Neural crest cell (in vitro differentiated cells): ENCODE data around the gene EFCAB12. TPM values are rescaled to one million over a fixed set of nuclear protein-coding genes. Genes with fewer than 3 reads are reported as not detected.

Experiments used
- DNase-seq: peaks from one replicate; pipeline ENCODE4 v3.0.0; 2021; ENCODE audit warnings: low read depth, mixed read lengths, low spot score
- H3K27ac Mint-ChIP-seq: one replicate; pipeline ENCODE4 v1.8.0; 2021; ENCODE audit warnings: mild to moderate bottlenecking, mixed read lengths; ENCODE audit not compliant: unreplicated experiment
- H3K27me3 Mint-ChIP-seq: 2 replicates; pipeline ENCODE4 v1.8.0; 2021; ENCODE audit warnings: low read depth, mild to moderate bottlenecking, mixed read lengths
- H3K36me3 Mint-ChIP-seq: 2 replicates; pipeline ENCODE4 v1.8.0; 2021; ENCODE audit warnings: low read depth, mild to moderate bottlenecking, mixed read lengths
- H3K4me1 Mint-ChIP-seq: 2 replicates; pipeline ENCODE4 v1.8.0; 2021; ENCODE audit warnings: mixed read lengths
- H3K4me3 Mint-ChIP-seq: one replicate; pipeline ENCODE4 v1.8.0; 2021; ENCODE audit warnings: mild to moderate bottlenecking, mixed read lengths
- H3K9me3 Mint-ChIP-seq: 2 replicates; pipeline ENCODE4 v1.8.0; 2021; ENCODE audit warnings: mixed read lengths
- CTCF ChIP-seq: fragments of 200-600 bp; sonication (generic); conservative IDR thresholded peaks from 2 replicates; pipeline ENCODE4 v1.5.0; 2021; ENCODE audit warnings: antibody characterized with exemption, mild to moderate bottlenecking
- total RNA-seq: library from RNA; stranded (reverse); gene quantifications from 2 replicates; pipeline ENCODE4 v1.2.1, GENCODE V29; 2021

EFCAB12 gene
- total RNA-seq, 1 donor from 2014 or later, result 3.1 TPM

- H3K4me1 Mint-ChIP-seq, result peaks cover 31% of the 10 kb centered on the region
- no peak for TF ChIP-seq CTCF
These were observed 5.1 kb upstream of the EFCAB12 start for GRCh38 chr3:129433565-129433964.

DNA sequence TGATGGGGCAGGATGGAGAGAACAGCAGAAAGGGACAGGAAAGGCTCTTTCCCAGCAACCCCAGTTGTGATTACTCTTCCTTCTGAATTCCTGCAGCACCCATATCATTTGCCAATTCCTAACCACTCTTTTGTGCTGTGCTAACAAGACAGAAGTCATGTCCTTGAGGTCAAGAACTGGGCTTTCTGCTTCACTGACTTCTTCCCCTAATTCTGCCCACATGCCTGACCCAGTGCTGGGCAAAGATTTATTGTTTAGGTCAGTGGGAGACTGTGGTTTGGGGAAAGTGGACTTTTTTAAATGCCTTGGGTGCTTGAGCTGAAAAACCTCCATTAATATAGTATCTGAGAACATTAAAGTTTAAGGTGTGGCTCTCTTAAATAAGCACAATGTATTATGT, 4.2 kb upstream of the EFCAB12 start:
- H3K4me1 Mint-ChIP-seq, result peaks cover 33% of the 10 kb centered on the region
- no peak overlapping the region for H3K4me3 Mint-ChIP-seq
- peaks cover 3% of the 10 kb centered on the region for H3K27me3 Mint-ChIP-seq
- no peak for DNase-seq
- no peak overlapping the region for H3K27ac Mint-ChIP-seq
- H3K9me3 Mint-ChIP-seq, result no peaks in the 10 kb centered on the region
- peaks cover 12% of the 10 kb centered on the region for H3K36me3 Mint-ChIP-seq
- no peak for TF ChIP-seq CTCF

More at GRCh38 chr3:129433565-129433964, 5.1 kb upstream of the EFCAB12 start:
- H3K4me3 Mint-ChIP-seq, result peak overlapping the region; percentile 3
- no peak overlapping the region for H3K27ac Mint-ChIP-seq
- H3K9me3 Mint-ChIP-seq, result no peaks in the 10 kb centered on the region
- H3K27me3 Mint-ChIP-seq, result no peaks in the 10 kb centered on the region
- H3K36me3 Mint-ChIP-seq, result peaks cover 12% of the 10 kb centered on the region
- DNase-seq, result no peak

DNA sequence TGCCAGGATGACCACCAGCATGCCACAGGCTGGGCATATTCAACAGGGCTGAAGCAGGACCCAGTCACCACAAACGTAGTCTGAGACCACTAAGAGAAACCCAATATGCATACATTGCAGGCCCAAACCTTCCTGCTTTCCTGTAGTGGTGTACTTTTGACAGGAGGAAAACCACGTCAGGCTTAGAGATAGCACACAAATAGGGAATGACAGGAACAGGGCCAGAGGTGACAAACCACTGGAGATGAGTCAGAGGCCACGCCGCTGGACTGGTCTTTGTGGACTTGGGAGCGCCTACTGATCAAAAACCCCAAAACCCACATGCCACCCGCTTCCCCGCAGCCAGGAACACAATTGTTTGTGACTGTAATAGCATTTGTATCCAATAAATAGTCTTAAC, 3.6 kb upstream of the EFCAB12 start:
- H3K36me3 Mint-ChIP-seq, result peaks cover 12% of the 10 kb centered on the region
- H3K9me3 Mint-ChIP-seq, result no peaks in the 10 kb centered on the region
- no peak overlapping the region for H3K27ac Mint-ChIP-seq
- H3K4me1 Mint-ChIP-seq, result peaks cover 37% of the 10 kb centered on the region
- TF ChIP-seq CTCF, result no peak
- no peak for DNase-seq
- H3K27me3 Mint-ChIP-seq, result peaks cover 6% of the 10 kb centered on the region
- H3K4me3 Mint-ChIP-seq, result no peak overlapping the region

- H3K4me1 Mint-ChIP-seq, result peaks cover 38% of the 10 kb centered on the region
- H3K4me3 Mint-ChIP-seq, result peak overlapping the region; percentile 20
- peaks cover 12% of the 10 kb centered on the region for H3K36me3 Mint-ChIP-seq
- no peaks in the 10 kb centered on the region for H3K9me3 Mint-ChIP-seq
- peaks cover 6% of the 10 kb centered on the region for H3K27me3 Mint-ChIP-seq
- no peak for DNase-seq
- TF ChIP-seq CTCF, result no peak
- peak overlapping the region; percentile 81 for H3K27ac Mint-ChIP-seq
These were observed 1.2 kb upstream of the EFCAB12 start for GRCh38 chr3:129429602-129430001.

GRCh38 chr3:129429080-129429451, 630 bp upstream of the EFCAB12 start:
- peaks cover 12% of the 10 kb centered on the region for H3K36me3 Mint-ChIP-seq
- H3K4me1 Mint-ChIP-seq, result peaks cover 43% of the 10 kb centered on the region
- TF ChIP-seq CTCF, result no peak
- peak overlapping the region; percentile 97 for H3K27ac Mint-ChIP-seq
- DNase-seq, result no peak
- peaks cover 6% of the 10 kb centered on the region for H3K27me3 Mint-ChIP-seq
- H3K4me3 Mint-ChIP-seq, result peak overlapping the region; percentile 91
- no peaks in the 10 kb centered on the region for H3K9me3 Mint-ChIP-seq

- peaks cover 49% of the 10 kb centered on the region for H3K4me1 Mint-ChIP-seq
- H3K27me3 Mint-ChIP-seq, result peaks cover 6% of the 10 kb centered on the region
- no peak overlapping the region for H3K27ac Mint-ChIP-seq
- peaks cover 9% of the 10 kb centered on the region for H3K36me3 Mint-ChIP-seq
- H3K4me3 Mint-ChIP-seq, result peak overlapping the region; percentile 91
- DNase-seq, result no peak
- no peak for TF ChIP-seq CTCF
- no peaks in the 10 kb centered on the region for H3K9me3 Mint-ChIP-seq
These were observed 445 bp downstream of the EFCAB12 start for GRCh38 chr3:129428007-129428375.
